ENCODE data around the gene CCT4.
A peak's percentile ranks its signal among the peaks of the same experiment; 100 is the strongest.
"Not testable (repeated sequence)": the region's sequence is repeated elsewhere in the genome, so short reads cannot be mapped to it uniquely, and the experiment has no call there.

Gene CCT4

GRCh38 chr2:61888267-61889055 lies at the start of gene CCT4:
CCT4 (minus strand) TSS chr2:61888656; CDS start chr2:61888507, 149 bp downstream.
- peak within 1 kb of the TSS; percentile 78 to 98 for H3K9ac ChIP-seq (ENCODE audit: low read length in 2 of 2)
- peak within 1 kb of the TSS; percentile 96 for H3K27ac ChIP-seq (ENCODE audit: low read length)
- H3K36me3 ChIP-seq (ENCODE audit: control insufficient read depth in 2 of 2, insufficient read depth in 2 of 2, low read length in 2 of 2) = peaks cover 6 to 7% of the 10 kb centered on the region in 2 donors
- no peaks in the 10 kb centered on the region for H3K9me3 ChIP-seq (ENCODE audit: control insufficient read depth in 2 of 2, low read length in 2 of 2)
- H3K4me1 ChIP-seq (ENCODE audit: control insufficient read depth, insufficient read depth, low read length) = peaks cover 14% of the 10 kb centered on the region
- peak within 1 kb of the TSS; percentile 81 to 96 for H3K4me3 ChIP-seq (ENCODE audit: low read length in 2 of 2)
- no peaks in the 10 kb centered on the region for H3K27me3 ChIP-seq (ENCODE audit: control insufficient read depth in 1 of 2, insufficient read depth in 2 of 2, low read length in 2 of 2)

GRCh38 chr2:61937886-61938285 lies 49.4 kb upstream of the CCT4 start:
- Histone ChIP-seq H3K27me3 (ENCODE audit: control insufficient read depth in 1 of 2, insufficient read depth in 2 of 2, low read length in 2 of 2) (no peaks in the 10 kb centered on the region), H3K9ac (ENCODE audit: low read length in 2 of 2) (no peak overlapping the region), H3K27ac (ENCODE audit: low read length) (peak overlapping the region; percentile 41), H3K36me3 (ENCODE audit: control insufficient read depth in 2 of 2, insufficient read depth in 2 of 2, low read length in 2 of 2) (no peaks in the 10 kb centered on the region), H3K9me3 (ENCODE audit: control insufficient read depth in 2 of 2, low read length in 2 of 2) (no peaks in the 10 kb centered on the region), H3K4me3 (ENCODE audit: low read length in 2 of 2) (no peak overlapping the region), H3K4me1 (ENCODE audit: control insufficient read depth, insufficient read depth, low read length) (peaks cover 6% of the 10 kb centered on the region)

GRCh38 chr2:61937098-61937497 lies 48.6 kb upstream of the CCT4 start:
- Histone ChIP-seq H3K4me1 (ENCODE audit: control insufficient read depth, insufficient read depth, low read length) (peaks cover 6% of the 10 kb centered on the region), H3K9me3 (ENCODE audit: control insufficient read depth in 2 of 2, low read length in 2 of 2) (no peaks in the 10 kb centered on the region), H3K27ac (ENCODE audit: low read length) (no peak overlapping the region), H3K36me3 (ENCODE audit: control insufficient read depth in 2 of 2, insufficient read depth in 2 of 2, low read length in 2 of 2) (no peaks in the 10 kb centered on the region), H3K27me3 (ENCODE audit: control insufficient read depth in 1 of 2, insufficient read depth in 2 of 2, low read length in 2 of 2) (no peaks in the 10 kb centered on the region), H3K9ac (ENCODE audit: low read length in 2 of 2) (no peak overlapping the region), H3K4me3 (ENCODE audit: low read length in 2 of 2) (no peak overlapping the region)

- Histone ChIP-seq H3K27ac (ENCODE audit: low read length) (no peak overlapping the region), H3K9ac (ENCODE audit: low read length in 2 of 2) (no peak overlapping the region), H3K4me1 (ENCODE audit: control insufficient read depth, insufficient read depth, low read length) (no peaks in the 10 kb centered on the region), H3K4me3 (ENCODE audit: low read length in 2 of 2) (no peak overlapping the region), H3K27me3 (ENCODE audit: control insufficient read depth in 1 of 2, insufficient read depth in 2 of 2, low read length in 2 of 2) (no peaks in the 10 kb centered on the region), H3K36me3 (ENCODE audit: control insufficient read depth in 2 of 2, insufficient read depth in 2 of 2, low read length in 2 of 2) (peaks cover 0 to 2% of the 10 kb centered on the region in 2 donors), H3K9me3 (ENCODE audit: control insufficient read depth in 2 of 2, low read length in 2 of 2) (no peaks in the 10 kb centered on the region)
Observed at GRCh38 chr2:61928826-61929461, 40.5 kb upstream of the CCT4 start.

DNA sequence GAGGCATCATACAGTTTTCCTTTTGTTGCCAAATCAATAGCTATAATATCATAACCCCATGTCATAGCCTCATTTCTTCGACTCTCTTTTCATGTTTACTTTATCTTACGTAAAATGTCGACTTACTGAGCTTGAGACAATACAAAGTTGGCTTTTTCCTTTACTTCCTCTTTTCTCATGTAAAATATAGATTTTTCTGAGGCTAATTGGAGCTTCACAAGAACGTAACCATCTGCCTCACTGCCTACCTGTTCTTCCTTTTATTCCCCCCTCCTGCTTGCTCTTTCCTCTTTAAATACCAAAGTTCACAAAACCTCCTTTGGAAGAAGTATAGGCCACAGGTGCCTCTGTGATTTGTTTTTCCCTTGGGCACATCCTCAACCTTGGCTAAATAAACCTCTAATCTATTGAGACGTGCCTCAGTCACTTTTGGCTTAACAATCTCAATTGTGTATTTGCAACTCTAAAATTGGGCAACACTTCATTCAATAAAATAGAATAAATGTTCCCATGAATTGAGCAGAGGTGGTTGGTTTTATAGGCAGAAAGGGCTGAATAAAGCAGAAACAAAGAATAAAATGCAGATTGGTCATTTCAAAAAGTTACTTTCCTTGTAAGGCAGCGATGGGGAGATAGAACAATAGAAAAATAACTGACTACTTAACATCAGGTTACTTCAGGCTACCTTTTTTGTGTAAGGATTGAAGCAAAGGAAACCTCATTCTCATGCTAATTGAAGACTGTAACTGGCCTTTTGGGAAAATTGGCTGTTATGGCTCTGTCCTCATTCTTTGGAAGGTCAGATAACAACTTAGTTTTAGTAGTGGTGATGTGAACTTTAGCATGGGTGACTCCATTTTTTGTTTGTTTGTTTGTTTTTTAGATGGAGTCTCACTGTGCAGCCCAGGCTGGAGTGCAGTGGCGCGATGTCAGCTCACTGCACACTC lies 38.3 kb upstream of the CCT4 start:
- no peak overlapping the region for H3K27ac ChIP-seq (ENCODE audit: low read length)
- H3K4me3 ChIP-seq (ENCODE audit: low read length in 2 of 2) = no peak overlapping the region
- no peaks in the 10 kb centered on the region for H3K9me3 ChIP-seq (ENCODE audit: control insufficient read depth in 2 of 2, low read length in 2 of 2)
- H3K4me1 ChIP-seq (ENCODE audit: control insufficient read depth, insufficient read depth, low read length) = no peaks in the 10 kb centered on the region
- H3K27me3 ChIP-seq (ENCODE audit: control insufficient read depth in 1 of 2, insufficient read depth in 2 of 2, low read length in 2 of 2) = no peaks in the 10 kb centered on the region
- H3K9ac ChIP-seq (ENCODE audit: low read length in 2 of 2) = no peak overlapping the region
- H3K36me3 ChIP-seq (ENCODE audit: control insufficient read depth in 2 of 2, insufficient read depth in 2 of 2, low read length in 2 of 2) = peaks cover 0 to 2% of the 10 kb centered on the region in 2 donors

- H3K27me3 ChIP-seq (ENCODE audit: control insufficient read depth in 1 of 2, insufficient read depth in 2 of 2, low read length in 2 of 2) = no peaks in the 10 kb centered on the region
- H3K9ac ChIP-seq (ENCODE audit: low read length in 2 of 2) = no peak overlapping the region
- peaks cover 0 to 2% of the 10 kb centered on the region in 2 donors for H3K36me3 ChIP-seq (ENCODE audit: control insufficient read depth in 2 of 2, insufficient read depth in 2 of 2, low read length in 2 of 2)
- H3K4me1 ChIP-seq (ENCODE audit: control insufficient read depth, insufficient read depth, low read length) = peaks cover 4% of the 10 kb centered on the region
- H3K9me3 ChIP-seq (ENCODE audit: control insufficient read depth in 2 of 2, low read length in 2 of 2) = no peaks in the 10 kb centered on the region
- H3K27ac ChIP-seq (ENCODE audit: low read length) = no peak overlapping the region
- H3K4me3 ChIP-seq (ENCODE audit: low read length in 2 of 2) = no peak overlapping the region
Observed at GRCh38 chr2:61924895-61925663, 36.6 kb upstream of the CCT4 start.

DNA sequence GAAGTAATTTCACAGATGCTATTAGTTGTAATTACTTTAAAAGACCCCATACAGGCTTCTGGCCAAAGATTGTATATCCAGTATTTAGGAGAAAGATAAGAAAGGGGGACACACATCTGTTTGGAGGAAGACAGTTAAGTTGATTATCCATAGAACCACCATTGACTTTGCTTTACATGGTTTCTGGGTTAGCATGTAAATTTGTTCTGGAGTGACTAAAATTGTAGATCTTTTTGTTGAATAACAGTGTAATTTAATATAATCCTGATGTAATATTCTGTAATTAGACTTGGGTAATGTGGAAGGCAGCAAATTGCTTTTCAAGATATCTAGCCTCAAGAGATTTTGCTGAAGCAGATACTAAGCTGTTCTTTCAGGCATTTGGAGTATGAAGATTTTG lies 34.3 kb upstream of the CCT4 start:
- Histone ChIP-seq H3K27ac (ENCODE audit: low read length) (no peak overlapping the region), H3K9me3 (ENCODE audit: control insufficient read depth in 2 of 2, low read length in 2 of 2) (no peaks in the 10 kb centered on the region), H3K9ac (ENCODE audit: low read length in 2 of 2) (no peak overlapping the region), H3K4me1 (ENCODE audit: control insufficient read depth, insufficient read depth, low read length) (peaks cover 4% of the 10 kb centered on the region), H3K27me3 (ENCODE audit: control insufficient read depth in 1 of 2, insufficient read depth in 2 of 2, low read length in 2 of 2) (no peaks in the 10 kb centered on the region), H3K4me3 (ENCODE audit: low read length in 2 of 2) (no peak overlapping the region), H3K36me3 (ENCODE audit: control insufficient read depth in 2 of 2, insufficient read depth in 2 of 2, low read length in 2 of 2) (peaks cover 0 to 2% of the 10 kb centered on the region in 2 donors)

DNA sequence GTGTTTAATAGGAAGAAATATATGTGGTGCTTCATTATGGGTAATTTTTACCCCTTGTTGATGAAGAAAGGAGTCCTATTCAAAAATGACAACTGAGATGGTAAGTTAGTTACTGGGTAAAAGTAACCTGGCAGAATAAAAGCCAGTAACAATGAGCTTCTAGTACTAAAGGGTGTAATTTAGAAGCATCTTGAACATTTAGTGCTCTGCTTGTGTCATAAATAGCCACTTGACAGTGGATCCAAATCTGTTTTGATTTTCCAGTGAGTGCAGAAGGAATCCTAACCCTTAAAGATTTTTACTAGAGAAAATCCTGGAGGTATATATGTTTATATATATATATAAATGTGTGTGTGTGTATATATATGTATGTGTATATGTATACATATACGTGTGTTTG lies 32.1 kb upstream of the CCT4 start:
- no peak overlapping the region for H3K27ac ChIP-seq (ENCODE audit: low read length)
- H3K9ac ChIP-seq (ENCODE audit: low read length in 2 of 2) = no peak overlapping the region

DNA sequence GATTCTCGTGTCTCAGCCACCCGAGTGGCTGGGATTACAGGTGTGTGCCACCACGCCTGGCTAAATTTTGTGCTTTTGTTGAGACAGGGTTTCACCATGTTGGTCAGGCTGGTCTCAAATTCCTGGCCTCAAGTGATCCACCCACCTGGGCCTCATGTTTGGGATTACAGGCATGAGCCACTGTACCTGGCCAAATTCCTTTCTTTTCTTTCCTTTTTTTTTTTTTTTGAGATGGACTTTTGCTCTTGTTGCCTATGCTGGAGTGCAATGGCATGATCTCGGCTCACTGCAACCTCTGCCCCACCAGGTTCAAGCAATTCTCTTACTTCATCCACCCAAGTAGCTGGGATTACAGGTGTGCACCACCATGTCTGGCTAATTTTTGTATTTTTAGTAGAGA lies 26.3 kb upstream of the CCT4 start:
- H3K4me1 ChIP-seq (ENCODE audit: control insufficient read depth, insufficient read depth, low read length); H3K27me3 ChIP-seq (ENCODE audit: control insufficient read depth in 1 of 2, insufficient read depth in 2 of 2, low read length in 2 of 2); H3K9me3 ChIP-seq (ENCODE audit: control insufficient read depth in 2 of 2, low read length in 2 of 2); H3K4me3 ChIP-seq (ENCODE audit: low read length in 2 of 2); H3K27ac ChIP-seq (ENCODE audit: low read length); H3K36me3 ChIP-seq (ENCODE audit: control insufficient read depth in 2 of 2, insufficient read depth in 2 of 2, low read length in 2 of 2); H3K9ac ChIP-seq (ENCODE audit: low read length in 2 of 2): not testable (repeated sequence)

More for the DNA sequence above, 32.1 kb upstream of the CCT4 start:
- Histone ChIP-seq H3K36me3 (ENCODE audit: control insufficient read depth in 2 of 2, insufficient read depth in 2 of 2, low read length in 2 of 2) (peaks cover 0 to 4% of the 10 kb centered on the region in 2 donors), H3K27me3 (ENCODE audit: control insufficient read depth in 1 of 2, insufficient read depth in 2 of 2, low read length in 2 of 2) (no peaks in the 10 kb centered on the region), H3K9me3 (ENCODE audit: control insufficient read depth in 2 of 2, low read length in 2 of 2) (no peaks in the 10 kb centered on the region), H3K4me3 (ENCODE audit: low read length in 2 of 2) (no peak overlapping the region), H3K4me1 (ENCODE audit: control insufficient read depth, insufficient read depth, low read length) (peaks cover 4% of the 10 kb centered on the region)

GRCh38 chr2:61911510-61911909 lies 23.1 kb upstream of the CCT4 start:
- Histone ChIP-seq H3K9ac (ENCODE audit: low read length in 2 of 2) (no peak overlapping the region), H3K27me3 (ENCODE audit: control insufficient read depth in 1 of 2, insufficient read depth in 2 of 2, low read length in 2 of 2) (no peaks in the 10 kb centered on the region), H3K36me3 (ENCODE audit: control insufficient read depth in 2 of 2, insufficient read depth in 2 of 2, low read length in 2 of 2) (no peaks in the 10 kb centered on the region), H3K4me1 (ENCODE audit: control insufficient read depth, insufficient read depth, low read length) (peaks cover 2% of the 10 kb centered on the region), H3K27ac (ENCODE audit: low read length) (no peak overlapping the region), H3K4me3 (ENCODE audit: low read length in 2 of 2) (no peak overlapping the region), H3K9me3 (ENCODE audit: control insufficient read depth in 2 of 2, low read length in 2 of 2) (no peaks in the 10 kb centered on the region)

Data from stomach smooth muscle (tissue), 2 donors.